H1 (cell line): ENCODE data around the gene SBF1. TPM values are rescaled to one million over a fixed set of nuclear protein-coding genes. Genes with fewer than 3 reads are reported as not detected.

Experiments
- CTCF ChIA-PET: fragments of 300-600 bp; sonication (Branson Sonifier 250); formaldehyde crosslinking; loops from one replicate; lab custom pipeline; 2021; ENCODE audit not compliant: partially characterized antibody; lab: Charles Lee
- POLR2A ChIA-PET: fragments of 300-600 bp; sonication (Branson Sonifier 250); formaldehyde crosslinking; loops from one replicate; lab custom pipeline; 2021; ENCODE audit warnings: inconsistent platforms; ENCODE audit not compliant: partially characterized antibody; lab: Charles Lee
- DNase-seq, 2 experiments: peaks; one replicate each; pipeline versions ENCODE4 v3.0.0 to v3.0.0-alpha.2; 2010 to 2022; ENCODE audit warnings: low spot score in 2 of 2, low read depth in 1 of 2, mixed read lengths in 1 of 2
- FAIRE-seq: peaks from 2 replicates; lab custom pipeline; 2011; peaks lifted over from hg19 to GRCh38; lab: Jason Lieb, UNC
- H2AFZ ChIP-seq: 2 replicates; pipeline ENCODE4 v1.8.1; 2012; ENCODE audit warnings: low read length, inconsistent platforms
- H2AK5ac ChIP-seq: 2 replicates; pipeline ENCODE4 v1.6.1; 2013; ENCODE audit warnings: low read depth, low read length
- H2BK120ac ChIP-seq: replicated peaks from 2 replicates; pipeline ENCODE3; 2013; ENCODE audit warnings: low read depth, low read length, inconsistent platforms
- H2BK12ac ChIP-seq: 2 replicates; pipeline ENCODE4 v1.6.1; 2013; ENCODE audit warnings: low read depth, low read length
- H2BK15ac ChIP-seq: 2 replicates; pipeline ENCODE4 v1.6.1; 2013; ENCODE audit warnings: low read length
- H2BK20ac ChIP-seq: 2 replicates; pipeline ENCODE4 v1.6.1; 2013; ENCODE audit warnings: low read length
- H2BK5ac ChIP-seq: 2 replicates; pipeline ENCODE4 v1.6.1; 2013; ENCODE audit warnings: low read depth, low read length
- H3K14ac ChIP-seq: 2 replicates; pipeline ENCODE4 v1.6.1; 2013; ENCODE audit warnings: inconsistent platforms; ENCODE audit not compliant: insufficient read length
- H3K18ac ChIP-seq: 2 replicates; pipeline ENCODE4 v1.6.1; 2013; ENCODE audit warnings: low read length; ENCODE audit errors: extremely low read depth
- H3K23ac ChIP-seq: 2 replicates; pipeline ENCODE4 v1.6.1; 2013; ENCODE audit warnings: inconsistent platforms; ENCODE audit not compliant: insufficient read length
- H3K23me2 ChIP-seq: 2 replicates; pipeline ENCODE4 v1.6.1; 2013; ENCODE audit warnings: low read depth, low read length
- H3K27ac ChIP-seq: 2 replicates; pipeline ENCODE4 v1.6.1; 2011; ENCODE audit warnings: low read depth, low read length, inconsistent platforms
- H3K27me3 ChIP-seq, 4 experiments: replicated peaks in 1 of 4; 1 replicate in 1 of 4; 2 replicates in 3 of 4; pipeline versions ENCODE4 v1.6.1 to v1.8.1; 2011 to 2013; ENCODE audit warnings: low read length in 3 of 4, mild to moderate bottlenecking in 3 of 4, inconsistent platforms in 2 of 4, mixed read lengths in 2 of 4, moderate library complexity in 1 of 4; ENCODE audit not compliant: control insufficient read depth in 3 of 4, insufficient read depth in 3 of 4; ENCODE audit errors: extremely low read depth in 1 of 4
- H3K36me3 ChIP-seq, 4 experiments: 2 replicates each; pipeline versions ENCODE4 v1.6.1 to v1.8.1; 2011 to 2013; ENCODE audit warnings: mild to moderate bottlenecking in 4 of 4, low read length in 3 of 4, moderate library complexity in 2 of 4, control low read depth in 1 of 4, inconsistent platforms in 1 of 4; ENCODE audit not compliant: insufficient read depth in 4 of 4, control insufficient read depth in 2 of 4
- H3K4ac ChIP-seq: replicated peaks from 2 replicates; pipeline ENCODE3; 2013; ENCODE audit warnings: low read length, low read depth, mixed read lengths, inconsistent platforms; ENCODE audit not compliant: insufficient read length
- H3K4me1 ChIP-seq, 4 experiments: replicated peaks in 1 of 4; 1 replicate in 1 of 4; 2 replicates in 3 of 4; pipeline versions ENCODE4 v1.6.1 to v1.8.1; 2011 to 2013; ENCODE audit warnings: low read length in 3 of 4, inconsistent platforms in 2 of 4, mixed read lengths in 1 of 4; ENCODE audit not compliant: insufficient read depth in 4 of 4, control insufficient read depth in 3 of 4
- H3K4me2 ChIP-seq, 2 experiments: 2 replicates each; pipeline versions ENCODE4 v1.6.1 to v1.8.1; 2011 to 2013; ENCODE audit warnings: low read depth in 2 of 2, low read length in 2 of 2, control low read depth in 1 of 2, inconsistent platforms in 1 of 2, mild to moderate bottlenecking in 1 of 2; ENCODE audit not compliant: insufficient read depth in 1 of 2
- H3K4me3 ChIP-seq, 4 experiments: fragments of 200-600, 300-600 bp in 1 of 4; sonication (generic), shearing (Covaris generic), sonication (Bioruptor Twin) in 1 of 4; 2 replicates each; pipeline versions ENCODE4 v1.5.1 to v1.8.1; 2011 to 2016; ENCODE audit warnings: low read length in 4 of 4, low read depth in 3 of 4, control low read depth in 2 of 4, inconsistent platforms in 2 of 4, mild to moderate bottlenecking in 2 of 4, mixed read lengths in 1 of 4, moderate library complexity in 1 of 4; ENCODE audit not compliant: insufficient read depth in 2 of 4; ENCODE audit errors: extremely low read depth in 1 of 4
- H3K56ac ChIP-seq: replicated peaks from 2 replicates; pipeline ENCODE3; 2013; ENCODE audit warnings: low read depth, mild to moderate bottlenecking, mixed read lengths, low read length, inconsistent platforms; ENCODE audit not compliant: insufficient read length
- H3K79me1 ChIP-seq: 2 replicates; pipeline ENCODE4 v1.6.1; 2013; ENCODE audit warnings: low read depth, low read length, control low read depth
- H3K79me2 ChIP-seq, 2 experiments: 2 replicates each; pipeline versions ENCODE4 v1.6.1 to v1.8.1; 2012 to 2013; ENCODE audit warnings: low read length in 2 of 2, mild to moderate bottlenecking in 2 of 2, inconsistent platforms in 1 of 2; ENCODE audit not compliant: insufficient read depth in 2 of 2, control insufficient read depth in 1 of 2
- H3K9ac ChIP-seq, 4 experiments: replicated peaks in 1 of 4; 1 replicate in 1 of 4; 2 replicates in 3 of 4; pipeline versions ENCODE4 v1.6.1 to v1.8.1; 2011 to 2013; ENCODE audit warnings: low read depth in 3 of 4, low read length in 3 of 4, control low read depth in 2 of 4, mild to moderate bottlenecking in 2 of 4, moderate library complexity in 2 of 4, inconsistent platforms in 1 of 4; ENCODE audit errors: extremely low read depth in 1 of 4
- H3K9me3 ChIP-seq, 2 experiments: 2 replicates each; pipeline versions ENCODE4 v1.6.1 to v1.8.1; 2012 to 2013; ENCODE audit warnings: mild to moderate bottlenecking in 2 of 2, moderate library complexity in 2 of 2, control low read depth in 1 of 2, inconsistent platforms in 1 of 2, low read depth in 1 of 2, low read length in 1 of 2, mixed read lengths in 1 of 2; ENCODE audit not compliant: insufficient read depth in 2 of 2
- H4K20me1 ChIP-seq, 2 experiments: replicated peaks in 1 of 2; 2 replicates each; pipeline versions ENCODE3 to v1.8.1; 2011 to 2013; ENCODE audit warnings: inconsistent platforms in 2 of 2, low read length in 2 of 2, mild to moderate bottlenecking in 1 of 2; ENCODE audit not compliant: insufficient read depth in 2 of 2, control insufficient read depth in 1 of 2
- H4K5ac ChIP-seq: 2 replicates; pipeline ENCODE4 v1.6.1; 2013; ENCODE audit warnings: low read length, low read depth, mixed read lengths, inconsistent platforms; ENCODE audit not compliant: insufficient read length
- H4K8ac ChIP-seq: 2 replicates; pipeline ENCODE4 v1.8.0; 2013; ENCODE audit warnings: mild to moderate bottlenecking, moderate library complexity, low read length, inconsistent platforms; ENCODE audit not compliant: insufficient read depth; ENCODE audit errors: extremely low read depth
- H4K91ac ChIP-seq: replicated peaks from 2 replicates; pipeline ENCODE3; 2013; ENCODE audit warnings: low read length, mixed read lengths, inconsistent platforms; ENCODE audit not compliant: insufficient read length
- BRCA1 ChIP-seq: IDR thresholded peaks from 2 replicates; pipeline ENCODE4 v1.6.1; 2012; ENCODE audit warnings: low read depth, low read length, improper control_type of control experiment
- E2F6 ChIP-seq: IDR thresholded peaks from 2 replicates; pipeline ENCODE4 v1.6.1; 2012; ENCODE audit warnings: inconsistent platforms
- EGR1 ChIP-seq: IDR thresholded peaks from 2 replicates; pipeline ENCODE4 v1.6.1; 2011; ENCODE audit warnings: low read depth, low read length, borderline replicate concordance
- GTF2F1 ChIP-seq: IDR thresholded peaks from 2 replicates; pipeline ENCODE4 v1.6.1; 2012; ENCODE audit warnings: low read depth, low read length, improper control_type of control experiment, borderline replicate concordance
- JUND ChIP-seq: IDR thresholded peaks from 2 replicates; pipeline ENCODE4 v1.6.1; 2011; ENCODE audit warnings: mild to moderate bottlenecking, improper control_type of control experiment, low read length
- POU5F1 ChIP-seq: IDR thresholded peaks from 2 replicates; pipeline ENCODE4 v1.6.1; 2011; ENCODE audit warnings: low read depth, mild to moderate bottlenecking, low read length, moderate library complexity
- RXRA ChIP-seq: IDR thresholded peaks from 2 replicates; pipeline ENCODE4 v1.6.1; 2011; ENCODE audit warnings: low read depth, mild to moderate bottlenecking, low read length, moderate library complexity; ENCODE audit not compliant: insufficient read depth
- SIX5 ChIP-seq: IDR thresholded peaks from 2 replicates; pipeline ENCODE4 v1.6.1; 2011; ENCODE audit warnings: mild to moderate bottlenecking, low read depth, low read length
- TCF12 ChIP-seq: IDR thresholded peaks from 2 replicates; pipeline ENCODE4 v1.6.1; 2011; ENCODE audit warnings: low read depth, mild to moderate bottlenecking, low read length
- YY1 ChIP-seq: IDR thresholded peaks from 2 replicates; pipeline ENCODE4 v1.6.1; 2011; ENCODE audit warnings: low read depth, mild to moderate bottlenecking, low read length
- ZNF274 ChIP-seq: IDR thresholded peaks from 2 replicates; pipeline ENCODE4 v1.7.0; 2012; ENCODE audit warnings: low read length, borderline replicate concordance; ENCODE audit errors: extremely low read depth
- WGBS, 2 experiments: shearing (Covaris generic) in 1 of 2; methylation state at CpG; one replicate each; pipeline versions ENCODE4 v1.1.6 to v1.1.7; 2013 to 2015; ENCODE audit warnings: low lambda C conversion rate in 2 of 2, mixed read lengths in 2 of 2, inconsistent platforms in 1 of 2, low coverage in 1 of 2, missing lambda C conversion rate in 1 of 2; ENCODE audit not compliant: insufficient replicate concordance in 2 of 2, insufficient coverage in 1 of 2, insufficient read length in 1 of 2; ENCODE audit errors: extremely low coverage in 1 of 2, missing lambda C conversion rate in 1 of 2; 5-methylcytosine and 5-hydroxymethylcytosine counted together
- polyA plus RNA-seq, 7 experiments: library from polyadenylated mRNA; depleted of rRNA in 3 of 7; stranded (reverse) in 5 of 7; unstranded in 2 of 7; fragments of >200 nt in 5 of 7; fragments of 200-250 nt in 2 of 7; gene quantifications; 1 replicate in 5 of 7; 2 replicates in 1 of 7; 4 replicates in 1 of 7; pipeline versions ENCODE4 v1.2.1 to v1.2.3, GENCODE V29; 2011 to 2013; ENCODE audit warnings: missing spikeins in 2 of 7, mixed read lengths in 2 of 7
- total RNA-seq: library from RNA; stranded (reverse); fragmentation: NEBNext Ultra II Directional; extraction: Animal tissue kit (Norgen Biotek cat#: 25700); gene quantifications from 2 replicates; pipeline ENCODE4 v1.2.1, GENCODE V29; 2021
- TF ChIP-seq, protein P1 (sequence below): IDR thresholded peaks from 2 replicates; pipeline ENCODE4 v1.6.1; 2011; ENCODE audit warnings: low read depth, mild to moderate bottlenecking, low read length; ENCODE audit not compliant: insufficient read depth

The SBF1 gene
- total and polyA plus RNA-seq, 2 of the 8 experiments (the other 6 are each of a cell fraction or from before 2014, with no cell fraction given): 29.1 to 71.5 TPM

DNA sequence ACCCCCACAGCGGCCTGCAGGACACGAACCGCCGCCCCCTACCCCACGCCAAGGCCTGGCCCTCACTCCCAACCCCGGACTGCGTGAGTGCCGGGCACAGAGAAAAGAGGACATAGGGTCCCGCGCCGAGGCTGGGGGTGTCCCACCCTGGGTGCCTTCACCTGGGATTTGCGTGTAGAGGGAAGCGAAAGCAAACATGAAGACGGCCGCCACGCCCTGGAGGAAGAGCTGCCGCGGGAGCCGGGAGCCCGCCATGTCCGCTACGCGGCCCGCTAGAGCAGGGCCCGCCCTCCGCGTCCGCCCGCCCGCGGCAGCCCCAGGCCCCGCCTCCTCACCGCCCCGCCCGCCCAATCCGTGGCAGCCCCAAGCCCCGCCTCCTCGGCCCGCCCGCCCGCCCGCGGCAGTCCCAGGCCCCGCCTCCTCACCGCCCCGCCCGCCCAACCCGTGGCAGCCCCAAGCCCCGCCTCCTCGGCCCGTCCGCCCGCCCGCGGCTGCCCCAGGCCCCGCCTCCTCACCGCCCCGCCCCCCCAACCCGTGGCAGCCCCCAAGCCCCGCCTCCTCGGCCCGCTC lies 32.7 kb upstream of the SBF1 start, which contains the start of gene LMF2:
TSS of gene LMF2 (minus strand) at position 282 of the 570 bp plus-strand sequence. CDS start at position 255, 27 bp downstream.
- no peak within 1 kb of the TSS for H2BK20ac ChIP-seq
- ChIA-PET POLR2A (interaction anchor here (0.7 to 3.5 kb wide), 10 partner anchors 11 to 63 kb away, joined by 3 to 32 read pairs (median 4); partner anchors contain the start of gene SCO2), CTCF (interaction anchor here (0.8 to 2.7 kb wide), 3 partner anchors 10 to 18 kb away, joined by 3 to 22 read pairs (median 4); partner anchors contain the start of gene SCO2)
- 3% methylated on average over 8 of the region's 62 CpGs; no CpG with 5 or more reads in 1 of the 2 experiments for WGBS, 2 experiments
- H3K27ac ChIP-seq: peak within 1 kb of the TSS; percentile 99
- H2BK15ac ChIP-seq: no peak within 1 kb of the TSS; the same call in 1 of the 2 replicates
- H3K79me2 ChIP-seq: peaks cover 0 to 24% of the 10 kb centered on the region in 2 experiments; a peak in 2 of 4 replicates
- H3K23ac ChIP-seq: no peak within 1 kb of the TSS
- H3K4ac ChIP-seq: no peak within 1 kb of the TSS
- peak within 1 kb of the TSS; percentile 83 to 100 (median 90) for H3K4me3 ChIP-seq
- peak within 1 kb of the TSS; percentile 95 for H3K18ac ChIP-seq
- no peak for FAIRE-seq
- no peaks in the 10 kb centered on the region for H3K27me3 ChIP-seq
- H4K5ac ChIP-seq: peak within 1 kb of the TSS; percentile 99
- peaks cover 2 to 8% (median 5%) of the 10 kb centered on the region in 4 experiments for H3K4me1 ChIP-seq
- H3K23me2 ChIP-seq: peaks cover 11% of the 10 kb centered on the region; the same call in 1 of the 2 replicates
- no peak within 1 kb of the TSS for H2BK120ac ChIP-seq
- peaks cover 0 to 15% (median 0%) of the 10 kb centered on the region in 4 experiments; a peak in 3 of 8 replicates for H3K36me3 ChIP-seq
- H2BK12ac ChIP-seq: no peak within 1 kb of the TSS
- peak within 1 kb of the TSS; percentile 96 for H4K91ac ChIP-seq
- H3K56ac ChIP-seq: peak within 1 kb of the TSS; percentile 77
- peaks cover 0 to 21% of the 10 kb centered on the region in 2 experiments for H4K20me1 ChIP-seq
- no peak within 1 kb of the TSS for H3K14ac ChIP-seq
- H3K9ac ChIP-seq: peak within 1 kb of the TSS; percentile 92 to 98 (median 94)
- peaks cover 13% of the 10 kb centered on the region; the same call in 1 of the 2 replicates for H3K79me1 ChIP-seq
- H3K4me2 ChIP-seq: peak within 1 kb of the TSS; percentile 73 to 96
- DNase-seq: peak in 1 of 2 experiments; percentile 92
- H2BK5ac ChIP-seq: peak within 1 kb of the TSS; percentile 98
- H3K9me3 ChIP-seq: no peaks in the 10 kb centered on the region
- H2AK5ac ChIP-seq: no peak within 1 kb of the TSS
- H2AFZ ChIP-seq: peak within 1 kb of the TSS; percentile 98; the same call in 1 of the 2 replicates
- peak within 1 kb of the TSS; percentile 100 for H4K8ac ChIP-seq
- TF ChIP-seq BRCA1 (no peak), GTF2F1 (no peak), POU5F1 (no peak), RXRA (no peak), TCF12 (no peak), E2F6 (no peak), SIX5 (no peak), JUND (no peak), EGR1 (no peak), YY1 (peak; percentile 51; the same call in 1 of the 2 replicates), ZNF274 (no peak)
- TF ChIP-seq, protein P1, sequence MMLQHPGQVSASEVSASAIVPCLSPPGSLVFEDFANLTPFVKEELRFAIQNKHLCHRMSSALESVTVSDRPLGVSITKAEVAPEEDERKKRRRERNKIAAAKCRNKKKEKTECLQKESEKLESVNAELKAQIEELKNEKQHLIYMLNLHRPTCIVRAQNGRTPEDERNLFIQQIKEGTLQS: no peak
